OCI-LY1 (cell line): ENCODE data around the gene NARF.
A peak's percentile ranks its signal among the peaks of the same experiment; 100 is the strongest.
"Not testable (repeated sequence)": the region's sequence is repeated elsewhere in the genome, so short reads cannot be mapped to it uniquely, and the experiment has no call there.

Experiments
- H2AFZ ChIP-seq: fragments of 200-600 bp; sonication (generic), shearing (Covaris generic); 2 replicates; pipeline ENCODE4 v1.6.0; 2014; ENCODE audit warnings: antibody characterized with exemption, mild to moderate bottlenecking, low read length
- H3F3A ChIP-seq: fragments of 200-600 bp; sonication (generic), shearing (Covaris generic); 2 replicates; pipeline ENCODE4 v1.6.0; 2014; ENCODE audit warnings: mild to moderate bottlenecking, antibody characterized with exemption, low read length, moderate library complexity; ENCODE audit not compliant: insufficient read depth
- H3K27ac ChIP-seq: fragments of 200-600 bp; sonication (generic); 2 replicates; pipeline ENCODE4 v1.5.1; 2014; ENCODE audit warnings: low read length, mixed run types, mild to moderate bottlenecking, low read depth; ENCODE audit not compliant: poor library complexity, severe bottlenecking
- H3K27me3 ChIP-seq: fragments of 200-600 bp; sonication (generic); 2 replicates; pipeline ENCODE4 v1.6.0; 2014; ENCODE audit warnings: antibody characterized with exemption, mild to moderate bottlenecking, low read length, moderate library complexity; ENCODE audit not compliant: insufficient read depth
- H3K36me3 ChIP-seq: fragments of 200-600 bp; sonication (generic); 2 replicates; pipeline ENCODE4 v1.6.1; 2014; ENCODE audit warnings: mild to moderate bottlenecking, antibody characterized with exemption, low read length, moderate library complexity, mixed read lengths; ENCODE audit not compliant: insufficient read depth
- H3K4me1 ChIP-seq: fragments of 200-600 bp; sonication (generic); 2 replicates; pipeline ENCODE4 v1.5.1; 2014; ENCODE audit warnings: mild to moderate bottlenecking, low read length, moderate library complexity; ENCODE audit not compliant: insufficient read depth, severe bottlenecking
- H3K4me2 ChIP-seq: fragments of 200-600 bp; sonication (generic), shearing (Covaris generic); 2 replicates; pipeline ENCODE4 v1.6.1; 2014; ENCODE audit warnings: low read length
- H3K4me3 ChIP-seq: fragments of 200-600 bp; sonication (generic); 2 replicates; pipeline ENCODE4 v1.5.1; 2014; ENCODE audit warnings: low read length, low read depth, mild to moderate bottlenecking, mixed read lengths; ENCODE audit not compliant: poor library complexity, severe bottlenecking
- H3K79me2 ChIP-seq: fragments of 200-600 bp; shearing (Covaris generic); 2 replicates; pipeline ENCODE4 v1.6.1; 2016; ENCODE audit warnings: mixed run types, low read length, mixed read lengths; ENCODE audit not compliant: insufficient read depth
- H3K9ac ChIP-seq: fragments of 200-600 bp; sonication (generic), shearing (Covaris generic); 2 replicates; pipeline ENCODE4 v1.6.1; 2014; ENCODE audit warnings: mild to moderate bottlenecking, low read length, mixed read lengths
- H3K9me2 ChIP-seq: fragments of 200-600 bp; sonication (generic), shearing (Covaris generic); 2 replicates; pipeline ENCODE4 v1.6.1; 2014; ENCODE audit warnings: low read depth, mild to moderate bottlenecking, low read length, mixed read lengths
- H3K9me3 ChIP-seq: fragments of 200-600 bp; shearing (Covaris generic); 2 replicates; pipeline ENCODE4 v1.6.1; 2014; ENCODE audit warnings: low read length, mixed read lengths
- H4K20me1 ChIP-seq: fragments of 200-600 bp; sonication (generic), shearing (Covaris generic); 2 replicates; pipeline ENCODE4 v1.6.0; 2016; ENCODE audit warnings: mild to moderate bottlenecking, low read length; ENCODE audit not compliant: insufficient read depth
- CTCF ChIP-seq: fragments of 200-600 bp; sonication (generic), shearing (Covaris generic); IDR thresholded peaks from 2 replicates; pipeline ENCODE4 v1.5.1; 2017; ENCODE audit warnings: mild to moderate bottlenecking, antibody characterized with exemption, low read length, moderate library complexity, mixed read lengths
- EZH2 ChIP-seq: fragments of 200-600 bp; sonication (generic), shearing (Covaris generic); IDR thresholded peaks from 2 replicates; pipeline ENCODE4 v1.8.0; 2017; ENCODE audit warnings: borderline replicate concordance, mixed run types, mild to moderate bottlenecking, antibody characterized with exemption, low read length, moderate library complexity, mixed read lengths

NARF gene

GRCh38 chr17:82457073-82457928, 1.2 kb upstream of the NARF start:
- no peaks in the 10 kb centered on the region for H3F3A ChIP-seq
- H3K79me2 ChIP-seq = no peaks in the 10 kb centered on the region
- H3K9ac ChIP-seq = peak overlapping the region; percentile 86
- H3K27ac ChIP-seq = peak overlapping the region; percentile 84
- H2AFZ ChIP-seq = no peak overlapping the region
- H3K9me2 ChIP-seq = no peaks in the 10 kb centered on the region
- H4K20me1 ChIP-seq = no peaks in the 10 kb centered on the region
- peaks cover 3% of the 10 kb centered on the region; the same call in 1 of the 2 replicates for H3K9me3 ChIP-seq
- peak overlapping the region; percentile 83 for H3K4me3 ChIP-seq
- peaks cover 19% of the 10 kb centered on the region for H3K4me1 ChIP-seq
- H3K36me3 ChIP-seq = peaks cover 25% of the 10 kb centered on the region
- H3K27me3 ChIP-seq = no peaks in the 10 kb centered on the region
- no peak; the same call in 1 of the 2 replicates for TF ChIP-seq CTCF
- no peak for TF ChIP-seq EZH2
- H3K4me2 ChIP-seq = peak overlapping the region; percentile 74

GRCh38 chr17:82457929-82458178, 687 bp upstream of the NARF start:
- H3K9me2 ChIP-seq = no peaks in the 10 kb centered on the region
- H3F3A ChIP-seq = no peaks in the 10 kb centered on the region
- H3K79me2 ChIP-seq = no peaks in the 10 kb centered on the region
- no peaks in the 10 kb centered on the region for H3K27me3 ChIP-seq
- no peak overlapping the region for H2AFZ ChIP-seq
- H3K36me3 ChIP-seq = peaks cover 30% of the 10 kb centered on the region
- H4K20me1 ChIP-seq = no peaks in the 10 kb centered on the region
- no peaks in the 10 kb centered on the region for H3K9me3 ChIP-seq
- H3K4me2 ChIP-seq = peak overlapping the region; percentile 74
- H3K4me3 ChIP-seq = peak overlapping the region; percentile 83
- peak overlapping the region; percentile 86 for H3K9ac ChIP-seq
- TF ChIP-seq CTCF (no peak; the same call in 1 of the 2 replicates), EZH2 (no peak)
- peak overlapping the region; percentile 84 for H3K27ac ChIP-seq
- H3K4me1 ChIP-seq = peaks cover 19% of the 10 kb centered on the region

GRCh38 chr17:82458885-82459424, 414 bp downstream of the NARF start:
- Histone ChIP-seq H3F3A (no peaks in the 10 kb centered on the region), H3K4me2 (peak overlapping the region; percentile 74), H3K27me3 (no peaks in the 10 kb centered on the region), H3K9me3 (no peaks in the 10 kb centered on the region), H3K9me2 (no peaks in the 10 kb centered on the region), H3K79me2 (no peaks in the 10 kb centered on the region), H3K27ac (peak overlapping the region; percentile 4), H3K4me1 (peaks cover 19% of the 10 kb centered on the region), H3K36me3 (peaks cover 41% of the 10 kb centered on the region), H3K4me3 (peak overlapping the region; percentile 83), H3K9ac (peak overlapping the region; percentile 86), H4K20me1 (no peaks in the 10 kb centered on the region), H2AFZ (no peak overlapping the region)
- TF ChIP-seq CTCF (no peak), EZH2 (no peak)

GRCh38 chr17:82459936-82460335, 1.4 kb downstream of the NARF start:
- H3K9me2 ChIP-seq, H3K79me2 ChIP-seq, H3K9me3 ChIP-seq, H3K4me2 ChIP-seq, H3K27ac ChIP-seq, H3K4me3 ChIP-seq, H2AFZ ChIP-seq, H3F3A ChIP-seq, H3K27me3 ChIP-seq, H3K9ac ChIP-seq, H4K20me1 ChIP-seq: not testable (repeated sequence)
- Histone ChIP-seq H3K4me1 (peaks cover 19% of the 10 kb centered on the region), H3K36me3 (peaks cover 51% of the 10 kb centered on the region)
